GM12873 (cell line): Measurements from ENCODE around the gene NPHP4.

Experiments used
- TF ChIP-seq, protein P1 (sequence below): IDR thresholded peaks from 2 replicates; pipeline ENCODE4 v1.5.1; 2012; ENCODE audit warnings: low read depth, mild to moderate bottlenecking, moderate library complexity, low read length, control low read depth; ENCODE audit not compliant: insufficient read depth; ENCODE audit errors: missing control alignments

The NPHP4 gene

DNA sequence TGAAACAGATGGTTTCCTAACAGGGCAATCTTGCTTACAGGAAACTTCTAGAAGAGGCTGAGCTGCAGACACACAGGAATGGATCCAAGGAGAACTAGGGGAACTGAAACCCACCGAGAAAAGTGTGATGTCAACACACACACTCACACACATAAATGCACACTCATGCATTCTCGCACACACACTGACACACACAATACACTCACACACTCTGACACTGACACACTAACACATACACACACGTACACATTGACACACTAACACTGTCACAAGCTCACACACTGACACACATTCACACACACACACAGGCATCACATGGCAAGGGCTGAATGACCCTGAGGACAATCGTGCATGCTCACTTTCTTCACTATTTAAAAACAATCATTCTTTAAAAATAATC lies 142.7 kb downstream of the NPHP4 start:
- TF ChIP-seq, protein P1, sequence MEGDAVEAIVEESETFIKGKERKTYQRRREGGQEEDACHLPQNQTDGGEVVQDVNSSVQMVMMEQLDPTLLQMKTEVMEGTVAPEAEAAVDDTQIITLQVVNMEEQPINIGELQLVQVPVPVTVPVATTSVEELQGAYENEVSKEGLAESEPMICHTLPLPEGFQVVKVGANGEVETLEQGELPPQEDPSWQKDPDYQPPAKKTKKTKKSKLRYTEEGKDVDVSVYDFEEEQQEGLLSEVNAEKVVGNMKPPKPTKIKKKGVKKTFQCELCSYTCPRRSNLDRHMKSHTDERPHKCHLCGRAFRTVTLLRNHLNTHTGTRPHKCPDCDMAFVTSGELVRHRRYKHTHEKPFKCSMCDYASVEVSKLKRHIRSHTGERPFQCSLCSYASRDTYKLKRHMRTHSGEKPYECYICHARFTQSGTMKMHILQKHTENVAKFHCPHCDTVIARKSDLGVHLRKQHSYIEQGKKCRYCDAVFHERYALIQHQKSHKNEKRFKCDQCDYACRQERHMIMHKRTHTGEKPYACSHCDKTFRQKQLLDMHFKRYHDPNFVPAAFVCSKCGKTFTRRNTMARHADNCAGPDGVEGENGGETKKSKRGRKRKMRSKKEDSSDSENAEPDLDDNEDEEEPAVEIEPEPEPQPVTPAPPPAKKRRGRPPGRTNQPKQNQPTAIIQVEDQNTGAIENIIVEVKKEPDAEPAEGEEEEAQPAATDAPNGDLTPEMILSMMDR = no peak

DNA sequence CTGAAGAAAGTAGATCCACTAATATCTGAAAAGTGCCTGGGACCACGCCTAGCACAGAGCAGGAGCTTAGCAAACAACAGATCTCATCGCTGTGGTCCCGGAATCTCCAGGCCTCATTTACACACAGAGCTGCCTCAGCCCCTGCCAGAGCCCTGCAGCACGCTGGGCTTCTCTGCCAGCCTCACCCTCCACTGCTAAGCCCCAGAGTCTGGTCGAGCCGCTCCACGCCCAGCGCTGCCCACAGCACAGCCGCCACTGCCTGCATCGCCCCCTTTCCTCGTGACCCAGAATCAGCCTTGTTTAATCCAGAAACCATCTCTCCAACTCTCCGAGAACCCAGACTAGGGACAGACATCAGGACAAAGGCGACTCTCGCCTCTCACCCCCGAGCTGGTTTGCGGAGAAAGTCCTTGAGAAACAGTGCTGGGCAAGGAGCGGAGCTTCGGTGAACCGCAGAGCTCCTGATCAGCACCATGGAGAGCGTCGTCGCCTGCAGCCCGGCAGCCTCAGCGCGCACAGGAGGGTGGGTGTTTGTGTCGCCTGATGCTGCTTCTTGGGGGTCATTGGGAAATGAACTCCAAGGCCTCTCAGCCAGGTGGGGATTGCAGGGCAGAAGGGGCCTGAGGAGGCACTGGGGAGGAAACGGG lies 145.1 kb downstream of the NPHP4 start:
- TF ChIP-seq, protein P1 = no peak

DNA sequence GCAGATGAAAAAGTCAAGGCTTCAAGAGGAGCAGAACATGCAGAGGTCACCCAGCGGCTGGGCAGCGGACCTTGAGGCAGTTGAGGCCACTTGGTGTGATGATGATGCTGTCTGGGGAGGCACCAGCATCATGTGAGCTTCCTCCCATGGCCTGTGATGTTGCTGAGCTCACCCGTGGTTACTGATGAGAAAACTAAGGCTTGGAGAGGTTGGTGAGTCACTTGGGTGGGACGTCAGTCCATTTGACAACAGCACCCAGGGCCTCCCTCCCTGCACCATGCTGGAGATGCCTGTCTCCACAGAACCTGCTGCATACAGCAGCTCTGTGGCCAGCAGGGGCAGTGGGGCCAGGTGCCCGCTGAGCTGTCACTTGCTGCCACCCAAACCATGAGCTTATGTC lies 146.8 kb downstream of the NPHP4 start:
- TF ChIP-seq, protein P1 = no peak

DNA sequence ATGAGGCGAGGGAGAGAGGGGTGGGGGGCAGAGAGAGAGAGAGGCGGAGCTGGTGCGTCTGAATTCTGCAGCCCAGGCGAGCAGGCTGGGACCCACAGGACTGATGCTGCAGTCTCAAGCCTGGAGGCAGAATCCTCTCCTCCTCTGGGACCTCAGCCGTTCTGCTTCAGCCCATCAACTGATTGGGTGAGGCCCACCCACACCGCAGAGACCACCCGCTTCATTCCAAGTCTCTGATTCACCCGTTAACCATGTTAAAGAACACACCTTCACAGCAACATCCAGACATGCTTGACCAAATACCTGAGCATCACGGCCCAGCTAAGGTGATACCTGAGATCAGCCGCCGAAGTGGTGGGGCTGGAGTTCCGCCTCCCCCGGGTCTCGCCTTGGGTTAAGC lies 147.8 kb downstream of the NPHP4 start:
- TF ChIP-seq, protein P1 = no peak

DNA sequence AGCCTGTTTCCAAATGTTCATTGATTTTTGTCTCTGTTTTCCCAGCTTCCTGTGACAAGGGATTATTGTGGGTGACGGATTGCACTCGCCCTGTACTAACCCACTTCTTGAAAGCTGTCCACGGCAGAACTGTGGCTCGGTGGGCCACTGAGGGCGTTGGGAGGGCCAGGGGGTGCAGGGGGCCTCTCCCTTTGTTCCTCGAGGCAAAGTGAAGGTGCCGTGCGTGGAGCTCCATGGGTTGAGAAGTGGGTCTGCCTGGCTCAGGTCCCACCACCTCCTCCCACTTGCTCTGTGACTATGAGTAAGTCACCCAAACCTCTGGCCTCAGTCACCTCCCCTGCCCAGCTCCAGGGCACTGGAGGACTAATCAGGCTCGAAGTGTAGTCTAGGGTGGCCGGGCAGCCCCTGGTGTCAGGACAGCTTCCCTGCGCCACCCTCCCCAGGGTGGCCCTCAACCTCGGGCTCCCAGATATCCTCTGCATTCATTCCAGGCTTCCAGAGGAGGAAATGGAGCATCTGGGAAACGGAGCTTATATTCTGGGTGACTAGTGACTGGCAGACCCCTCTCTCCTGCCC lies 148.6 kb downstream of the NPHP4 start:
- TF ChIP-seq, protein P1 = no peak

DNA sequence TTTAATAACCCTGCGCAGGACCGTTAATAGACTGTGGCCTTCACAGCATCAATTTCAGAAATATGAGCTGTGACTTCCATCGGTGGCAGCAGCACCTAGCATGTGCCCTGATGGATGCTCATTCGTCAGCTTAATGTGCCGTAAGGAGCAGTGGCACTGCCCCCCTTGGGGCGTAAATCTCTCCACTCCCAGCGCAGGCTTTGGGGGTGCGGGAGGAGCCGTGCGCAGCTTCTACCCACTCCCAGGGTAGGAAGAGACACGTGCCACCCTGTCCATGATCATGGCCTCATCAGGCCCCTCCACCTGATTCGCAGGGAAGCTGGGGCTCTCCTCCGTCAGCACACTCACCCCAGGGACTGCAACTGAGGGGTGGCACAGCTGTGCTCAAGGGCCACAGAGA lies 149.5 kb downstream of the NPHP4 start:
- TF ChIP-seq, protein P1 = no peak

DNA sequence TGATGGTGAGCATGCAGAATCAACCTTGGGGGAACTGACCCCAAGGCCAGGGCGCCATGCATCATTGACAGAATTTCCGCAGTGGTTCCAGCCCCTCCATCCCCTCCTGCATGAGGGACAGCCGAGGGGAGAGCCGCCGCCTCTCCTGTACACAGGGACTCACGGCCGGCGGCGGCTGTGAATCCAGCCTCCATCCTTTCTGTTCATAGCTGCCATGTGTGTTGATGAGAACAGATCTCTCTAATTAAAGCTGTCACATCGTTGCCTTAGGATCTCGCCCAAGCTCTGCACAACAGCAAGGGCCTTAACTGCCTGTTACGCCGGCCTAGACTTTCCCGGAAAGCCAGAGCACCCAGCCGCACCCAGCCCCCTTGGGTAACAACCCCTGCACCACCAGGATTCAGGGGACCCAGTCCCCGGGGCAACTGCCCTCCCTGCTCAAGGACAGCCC lies 151.6 kb downstream of the NPHP4 start:
- TF ChIP-seq, protein P1 = no peak
